M059J (cell line): ENCODE measurements around the gene SMIM20. TPM values are rescaled to one million over a fixed set of nuclear protein-coding genes. Genes with fewer than 3 reads are reported as not detected.

ENCODE experiments used
- DNase-seq: peaks from one replicate; pipeline ENCODE4 v3.0.0-alpha.2; 2012; ENCODE audit warnings: low read depth
- total RNA-seq: library from RNA; depleted of rRNA; stranded (reverse); fragments of >200 nt; shearing (Covaris generic); gene quantifications from 2 replicates; pipeline ENCODE4 v1.2.3, GENCODE V29; 2014

The SMIM20 gene
- total RNA-seq, 1 experiment from 2014 or later, result 54.1 TPM

DNA sequence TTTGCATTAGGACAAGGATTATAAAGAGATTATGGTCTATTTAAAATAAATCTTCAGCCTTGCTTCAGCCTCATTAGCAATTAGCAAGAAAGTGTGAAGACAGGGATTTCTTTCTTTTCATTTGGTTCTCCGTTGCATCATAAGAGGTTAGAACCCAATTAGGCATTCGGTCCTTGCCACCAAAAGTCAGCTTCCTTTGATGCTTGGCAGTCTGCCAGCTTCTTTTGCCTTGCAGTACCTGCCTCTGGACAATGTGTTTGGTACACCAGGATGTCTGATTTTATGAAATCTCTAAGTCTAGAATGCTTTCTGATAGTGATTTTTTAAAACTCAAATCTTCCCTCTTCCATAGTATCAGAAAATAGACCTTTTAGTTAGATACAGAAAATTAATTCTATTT, 12.4 kb downstream of the SMIM20 start:
- DNase-seq, result no peak

DNA sequence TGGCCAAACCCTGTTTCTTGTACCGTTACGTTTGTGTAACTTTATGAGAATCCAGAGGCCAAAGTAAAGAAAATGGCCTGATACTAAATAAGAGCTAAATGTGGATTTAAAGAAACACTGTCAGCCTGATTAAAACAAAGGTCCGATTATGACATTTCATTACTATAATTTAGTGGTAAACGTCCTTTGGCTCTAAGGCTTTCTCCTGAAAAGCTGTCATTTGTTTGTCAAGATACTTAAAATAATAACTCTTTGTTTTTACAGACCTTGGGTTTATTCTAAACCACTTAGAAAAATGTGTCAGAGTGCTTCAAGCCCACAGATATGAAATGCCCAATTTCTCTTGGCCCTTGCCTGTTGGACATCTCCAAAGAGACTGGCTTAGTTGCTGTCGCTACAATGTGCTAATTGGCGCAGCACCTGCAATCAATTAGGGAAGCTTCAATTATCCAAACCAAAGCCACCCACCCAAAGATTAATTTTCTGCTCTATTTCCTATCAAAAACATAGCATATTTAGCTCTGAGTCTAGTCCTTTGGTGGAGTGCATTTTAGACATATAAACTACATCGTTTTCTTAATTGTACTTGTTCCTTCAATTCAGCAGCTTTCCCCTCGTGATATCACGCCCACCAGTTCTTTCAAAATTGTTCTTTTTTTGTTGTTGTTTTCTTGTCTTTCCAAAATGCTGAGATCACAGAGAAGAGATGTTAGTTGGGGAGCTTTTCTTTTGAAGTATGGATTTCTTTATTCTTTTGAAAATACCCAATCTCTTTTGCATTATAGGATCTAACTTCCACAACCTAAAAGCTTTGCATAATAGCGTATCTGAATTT, 13.6 kb downstream of the SMIM20 start:
- no peak for DNase-seq

DNA sequence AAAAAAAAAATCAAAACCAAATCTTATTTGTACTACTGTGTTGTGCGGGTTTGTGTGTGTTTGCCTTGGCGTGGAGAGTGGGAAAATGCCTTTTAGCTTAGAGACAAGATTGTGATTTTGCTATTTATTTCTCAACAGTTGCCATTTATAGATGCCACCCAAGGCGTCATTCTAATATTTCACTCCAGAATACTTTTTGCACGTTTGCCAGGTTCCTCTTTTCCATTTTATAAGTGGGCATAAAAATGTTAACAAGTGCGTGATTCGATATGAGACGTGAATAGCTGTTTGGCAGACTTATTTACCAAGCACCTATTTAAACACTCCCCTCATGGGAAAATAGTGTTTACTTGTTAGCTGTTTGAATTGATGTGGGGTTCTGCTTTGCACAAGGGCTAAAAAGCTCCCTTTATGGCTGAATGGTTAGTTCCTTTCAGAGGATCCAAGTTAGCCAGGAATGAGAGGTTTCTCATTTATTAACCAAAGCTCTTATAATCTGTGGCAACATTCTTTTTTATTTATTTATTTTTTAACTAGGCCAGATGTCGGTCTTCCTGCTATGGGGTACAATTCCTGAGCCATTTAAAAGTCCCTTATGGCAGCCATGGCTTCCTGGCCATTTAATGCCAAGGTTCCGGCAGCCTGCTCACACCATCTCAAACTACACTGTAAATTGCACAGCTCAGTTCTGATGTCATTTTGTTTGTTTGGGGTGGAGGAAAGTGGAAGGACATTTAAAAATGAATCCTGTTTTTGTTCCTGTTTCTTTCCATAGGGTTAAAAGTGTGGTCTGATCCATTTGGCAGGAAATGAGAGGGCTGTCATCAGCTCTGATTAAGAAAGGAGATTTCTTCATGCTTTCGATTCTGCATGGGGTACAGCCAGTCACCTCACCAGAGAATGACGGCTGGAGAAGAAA, 14.6 kb downstream of the SMIM20 start:
- no peak for DNase-seq

GRCh38 chr4:25929298-25929686, 15.3 kb downstream of the SMIM20 start:
- no peak for DNase-seq

- DNase-seq, result no peak
Observed at GRCh38 chr4:25930731-25931354, 16.8 kb downstream of the SMIM20 start.

DNA sequence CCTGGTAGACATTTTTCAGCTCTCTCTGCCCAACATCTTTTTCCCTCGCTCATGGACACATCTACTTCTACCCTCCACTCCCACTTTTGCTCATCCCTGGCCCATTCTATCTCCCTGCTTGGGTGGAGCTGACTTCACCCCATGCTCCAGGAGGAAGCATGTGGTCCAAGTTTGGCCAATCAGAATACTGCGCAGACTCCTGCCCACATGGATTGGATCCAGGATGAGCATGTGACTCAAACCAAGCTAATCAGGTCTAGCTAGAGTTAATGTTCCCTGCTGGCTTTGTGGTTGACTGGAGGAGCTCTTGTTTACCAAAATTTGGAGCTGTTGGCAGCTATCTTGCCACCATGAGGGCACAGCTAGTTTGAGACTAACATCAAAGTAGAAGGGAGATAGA, 22.7 kb downstream of the SMIM20 start:
- DNase-seq, result no peak

GRCh38 chr4:25937801-25938200, 23.8 kb downstream of the SMIM20 start:
- peak; percentile 49 for DNase-seq

- DNase-seq, result no peak
Observed at GRCh38 chr4:25938366-25938765, 24.3 kb downstream of the SMIM20 start.

DNA sequence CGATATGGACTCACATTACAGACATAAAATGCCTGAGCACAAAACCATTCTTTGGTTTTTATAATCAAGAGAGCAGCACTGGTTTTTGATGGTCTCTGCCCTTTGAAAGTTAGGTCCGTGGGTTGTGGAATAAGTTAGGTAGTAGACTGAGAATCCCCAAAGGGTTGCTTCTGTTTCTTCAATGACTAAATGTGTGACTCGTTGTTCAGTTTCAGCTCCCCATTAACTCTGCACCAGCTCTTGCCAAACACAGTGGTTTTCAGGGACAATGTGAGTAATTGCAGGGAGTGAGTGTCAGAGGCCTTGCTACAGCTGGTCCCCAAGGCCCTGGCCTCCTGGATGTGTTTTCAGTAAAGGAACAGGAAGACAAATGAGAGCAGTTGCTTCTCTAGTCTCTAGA, 24.8 kb downstream of the SMIM20 start:
- peak; percentile 66 for DNase-seq

- DNase-seq, result no peak
Observed at GRCh38 chr4:25939330-25939729, 25.3 kb downstream of the SMIM20 start.

DNA sequence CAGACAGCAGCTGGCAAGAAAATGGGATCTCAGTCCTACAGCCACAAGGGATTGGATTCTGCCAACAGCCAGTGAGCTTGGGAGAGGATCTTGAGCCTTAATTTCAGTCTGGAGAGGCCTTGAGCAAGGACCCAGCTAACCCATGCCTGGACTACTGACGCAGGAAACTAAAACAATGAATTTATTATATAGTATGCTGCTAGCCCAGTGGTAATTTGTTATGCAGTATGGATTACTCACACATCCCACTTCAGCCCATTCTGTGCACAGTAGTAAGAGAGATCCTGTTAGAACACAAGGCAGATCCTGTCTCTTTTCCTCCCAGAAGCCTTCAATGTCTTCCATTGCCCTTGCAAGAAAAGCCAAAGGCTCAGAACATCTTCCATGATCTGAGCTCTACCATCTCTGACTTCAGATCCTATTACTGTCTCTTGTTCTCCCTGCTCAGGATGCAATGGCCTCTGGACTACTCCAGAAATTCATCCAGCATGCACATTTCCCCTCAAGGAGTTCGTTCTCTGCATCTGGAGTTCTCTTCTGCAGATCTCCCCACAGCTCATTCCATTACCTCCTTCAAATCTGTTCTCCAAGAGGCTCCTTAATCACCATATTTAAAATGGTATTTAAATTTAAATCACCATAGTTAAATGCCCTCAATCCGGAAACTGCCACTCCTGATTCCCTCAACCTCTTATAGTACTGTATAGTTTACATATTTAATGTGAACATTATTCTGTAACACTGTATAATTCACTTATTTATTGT, 27.6 kb downstream of the SMIM20 start:
- no peak for DNase-seq

DNA sequence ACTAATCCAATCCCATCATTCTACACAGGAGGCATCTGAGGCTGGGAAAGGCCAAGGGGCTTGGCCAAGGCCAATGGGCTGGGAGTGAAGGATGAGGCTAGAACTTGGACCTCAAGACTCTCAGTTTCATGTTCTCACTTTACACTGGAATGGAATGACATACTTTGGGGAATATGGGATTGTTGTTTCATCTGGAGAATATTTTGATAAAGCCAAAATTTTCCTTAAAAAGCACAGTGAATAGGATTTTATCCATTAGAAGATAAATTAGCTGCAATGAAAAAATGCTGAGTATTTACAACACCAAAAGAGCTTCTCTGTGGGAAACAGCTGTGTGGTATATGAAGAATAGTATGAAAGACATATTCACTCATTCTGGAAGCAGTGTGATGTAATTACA, 29.3 kb downstream of the SMIM20 start:
- DNase-seq, result no peak

GRCh38 chr4:25943805-25944204, 29.8 kb downstream of the SMIM20 start:
- DNase-seq, result no peak

DNA sequence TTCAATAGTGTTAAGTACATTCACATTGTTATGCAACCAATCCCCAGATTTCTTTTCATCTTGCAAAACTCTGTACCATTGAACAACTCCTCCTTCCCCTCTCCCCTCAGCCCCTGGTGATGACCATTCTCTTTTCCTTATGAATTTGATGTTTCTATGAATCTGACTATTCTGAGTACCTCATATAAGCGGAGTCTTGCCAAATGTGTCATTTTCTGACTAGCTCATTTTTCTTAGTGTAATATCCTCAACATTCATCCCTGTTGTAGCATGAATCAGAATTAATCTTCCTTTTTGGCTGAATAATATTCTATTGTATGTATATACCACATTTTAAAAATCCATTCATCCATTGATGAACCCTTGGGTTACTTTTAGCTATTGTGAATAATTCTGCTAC, 34.0 kb downstream of the SMIM20 start:
- DNase-seq, result no peak

GRCh38 chr4:25949173-25949748, 35.2 kb downstream of the SMIM20 start:
- DNase-seq, result peak; percentile 25

GRCh38 chr4:25949994-25950393, 36.0 kb downstream of the SMIM20 start:
- DNase-seq, result no peak

DNA sequence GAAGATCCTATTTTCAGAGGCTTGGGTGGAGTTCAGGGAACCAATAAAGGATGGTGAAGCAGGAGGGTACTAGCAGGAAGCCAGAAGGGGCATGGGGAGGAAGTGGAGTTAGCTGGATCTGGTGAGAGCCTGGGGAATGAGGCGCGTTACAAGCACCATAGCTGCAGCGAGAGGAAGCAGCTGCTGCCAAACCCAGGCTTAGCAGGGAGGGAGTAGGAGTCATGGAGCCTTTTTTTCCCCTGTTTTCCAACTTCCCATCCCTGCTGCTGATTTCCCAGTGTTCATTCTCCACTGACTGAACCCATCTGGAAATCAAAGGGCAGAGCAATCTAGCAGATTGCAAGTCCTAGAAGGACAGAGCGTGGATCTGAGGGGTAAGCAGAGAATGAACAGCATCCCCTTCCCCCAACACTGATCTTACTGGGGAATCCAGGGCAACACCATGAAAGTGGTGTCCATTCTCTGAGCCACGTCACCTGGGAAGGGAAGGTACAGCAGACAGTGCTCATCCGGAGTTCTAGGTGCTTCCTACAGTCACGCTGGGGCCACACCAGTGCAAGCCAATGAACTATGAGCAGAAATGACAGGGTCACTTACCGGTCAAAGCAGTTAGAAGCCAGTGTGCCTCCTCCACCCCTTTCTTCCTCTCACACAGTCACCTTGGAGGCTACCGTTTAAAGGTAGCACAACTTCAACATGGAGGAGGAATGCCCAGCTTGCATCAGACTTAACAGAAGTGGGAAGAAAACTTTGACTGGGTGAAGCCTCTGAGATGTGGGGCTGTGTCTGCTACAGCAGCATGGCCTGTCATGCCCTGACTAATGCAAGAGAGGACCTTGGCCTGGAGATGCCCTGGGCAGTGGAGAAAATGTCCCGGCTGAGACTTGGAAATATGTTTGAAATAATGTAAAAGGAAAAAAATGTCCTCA, 36.7 kb downstream of the SMIM20 start:
- no peak for DNase-seq

GRCh38 chr4:25951390-25951952, 37.5 kb downstream of the SMIM20 start:
- no peak for DNase-seq

DNA sequence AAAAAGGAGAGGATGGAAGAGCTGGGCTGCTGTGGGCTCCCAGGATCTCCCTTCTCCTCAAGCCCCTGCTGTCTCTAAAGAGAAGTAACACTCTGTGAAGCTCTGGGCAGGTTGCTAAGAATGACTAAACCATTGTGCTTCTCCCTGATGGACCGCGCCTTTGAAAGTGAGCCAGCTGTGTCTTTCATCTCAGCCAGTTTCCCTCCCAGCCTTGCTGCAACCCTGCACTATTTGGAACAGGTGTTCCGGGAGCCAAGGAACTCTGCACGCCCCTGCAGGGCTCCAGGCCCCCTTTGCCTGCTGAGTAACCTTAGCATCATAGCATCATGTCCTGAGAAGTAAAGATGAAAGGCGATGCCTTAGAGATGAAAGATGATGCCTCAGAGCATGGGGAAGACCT, 39.7 kb downstream of the SMIM20 start:
- peak; percentile 48 for DNase-seq
